ENCODE results near the gene RAPGEFL1. TPM values are rescaled to one million over a fixed set of nuclear protein-coding genes. Genes with fewer than 3 reads are reported as not detected.

RAPGEFL1 gene
- total and polyA plus RNA-seq, 2 of the 8 experiments (the other 6 are each of a cell fraction or from before 2014, with no cell fraction given) = 20.0 to 20.2 TPM

DNA sequence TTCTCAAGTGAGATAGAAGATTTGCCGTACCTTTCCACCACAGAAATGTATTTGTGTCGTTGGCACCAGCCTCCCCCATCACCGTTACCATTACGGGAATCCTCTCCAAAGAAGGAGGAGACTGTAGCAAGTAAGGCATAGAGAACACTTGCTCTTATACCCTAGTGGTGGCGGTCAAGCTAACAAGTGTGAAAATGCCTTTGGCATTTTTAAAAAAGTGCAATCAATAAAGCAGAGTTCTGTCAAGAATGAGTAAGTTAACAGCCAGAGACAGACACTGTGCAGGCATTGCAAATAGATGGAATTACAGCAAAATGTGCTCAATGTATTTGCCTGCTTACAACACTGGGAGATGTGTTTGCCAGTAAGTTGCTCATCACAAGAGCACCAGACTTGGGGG is 47.8 kb upstream of the RAPGEFL1 start:
- ChIA-PET CTCF (ENCODE audit: partially characterized antibody) (interaction anchor here (1.0 to 14.0 kb wide), 7 partner anchors 16 to 155 kb away, joined by 3 to 135 read pairs (median 4); partner anchors contain the start of gene PSMD3), POLR2A (ENCODE audit: partially characterized antibody) (interaction anchor here (1.6 to 3.8 kb wide), 4 partner anchors 9 to 15 kb away, joined by 6 to 29 read pairs (median 8); partner anchors contain the start of gene CASC3)
- H3K79me2 ChIP-seq (ENCODE audit: control insufficient read depth in 1 of 2, insufficient read depth in 2 of 2, low read length in 2 of 2) = peaks cover 12 to 35% of the 10 kb centered on the region in 2 experiments
- no peak overlapping the region for H2AFZ ChIP-seq (ENCODE audit: low read length)
- no peaks in the 10 kb centered on the region; a peak in 1 of 7 replicates for H3K4me1 ChIP-seq (replicated peaks in 1 of 4; ENCODE audit: control insufficient read depth in 3 of 4, insufficient read depth in 4 of 4, low read length in 3 of 4)
- no peak overlapping the region for H3K4me3 ChIP-seq (ENCODE audit: extremely low read depth in 1 of 4, insufficient read depth in 2 of 4, low read depth in 3 of 4, low read length in 4 of 4)
- H3K79me1 ChIP-seq (ENCODE audit: low read depth, low read length) = 0 out of 2 replicates have a peak, but pooled peaks cover 5% of the 10 kb centered on the region
- no peak overlapping the region for H4K91ac ChIP-seq (replicated peaks; ENCODE audit: insufficient read length, low read length)
- peaks cover 0 to 10% of the 10 kb centered on the region in 2 experiments for H4K20me1 ChIP-seq (replicated peaks in 1 of 2; ENCODE audit: control insufficient read depth in 1 of 2, insufficient read depth in 2 of 2, low read length in 2 of 2)
- no peak overlapping the region for H3K4me2 ChIP-seq (ENCODE audit: insufficient read depth in 1 of 2, low read depth in 2 of 2, low read length in 2 of 2)
- H4K8ac ChIP-seq (ENCODE audit: extremely low read depth, insufficient read depth, low read length) = peak overlapping the region; percentile 36; the same call in 1 of the 2 replicates
- H4K5ac ChIP-seq (ENCODE audit: insufficient read length, low read depth, low read length) = no peak overlapping the region
- no peaks in the 10 kb centered on the region for H3K27me3 ChIP-seq (replicated peaks in 1 of 4; ENCODE audit: control insufficient read depth in 3 of 4, extremely low read depth in 1 of 4, insufficient read depth in 3 of 4, low read length in 3 of 4)
- no peak overlapping the region for H2BK5ac ChIP-seq (ENCODE audit: low read depth, low read length)
- no peak overlapping the region for H2AK5ac ChIP-seq (ENCODE audit: low read depth, low read length)
- H3K56ac ChIP-seq (replicated peaks; ENCODE audit: insufficient read length, low read depth, low read length) = no peak overlapping the region
- no peaks in the 10 kb centered on the region for H3K9me3 ChIP-seq (ENCODE audit: insufficient read depth in 2 of 2, low read depth in 1 of 2, low read length in 1 of 2)
- DNase-seq (ENCODE audit: low read depth in 1 of 2, low spot score in 2 of 2) (no peak), FAIRE-seq (no peak)
- no peak overlapping the region for H3K14ac ChIP-seq (ENCODE audit: insufficient read length)
- peaks cover under 1% of the 10 kb centered on the region; the same call in 1 of the 2 replicates for H3K23me2 ChIP-seq (ENCODE audit: low read depth, low read length)
- 94% methylated on average over 5 of the region's 5 CpGs; no CpG with 5 or more reads in 1 of the 2 experiments for WGBS, 2 experiments (ENCODE audit: extremely low coverage in 1 of 2, insufficient coverage in 1 of 2, insufficient read length in 1 of 2, insufficient replicate concordance in 2 of 2, low coverage in 1 of 2, low lambda C conversion rate in 2 of 2, missing lambda C conversion rate in 1 of 2)
- no peak overlapping the region for H2BK20ac ChIP-seq (ENCODE audit: low read length)
- H3K4ac ChIP-seq (replicated peaks; ENCODE audit: insufficient read length, low read depth, low read length) = no peak overlapping the region
- no peak overlapping the region for H3K23ac ChIP-seq (ENCODE audit: insufficient read length)
- H2BK15ac ChIP-seq (ENCODE audit: low read length) = no peak overlapping the region
- no peak overlapping the region; a peak in 1 of 7 replicates for H3K9ac ChIP-seq (replicated peaks in 1 of 4; ENCODE audit: extremely low read depth in 1 of 4, low read depth in 3 of 4, low read length in 3 of 4)
- no peak overlapping the region for H3K27ac ChIP-seq (ENCODE audit: low read depth, low read length)
- no peak overlapping the region for H3K18ac ChIP-seq (ENCODE audit: extremely low read depth, low read length)
- H2BK120ac ChIP-seq (replicated peaks; ENCODE audit: low read depth, low read length) = no peak overlapping the region
- no peak overlapping the region for H2BK12ac ChIP-seq (ENCODE audit: low read depth, low read length)
- peaks cover 43 to 84% (median 67%) of the 10 kb centered on the region in 4 experiments for H3K36me3 ChIP-seq (ENCODE audit: control insufficient read depth in 2 of 4, insufficient read depth in 4 of 4, low read length in 3 of 4)
- TF ChIP-seq POLR2A (IDR thresholded peaks at IDR 0.05; ENCODE audit: control extremely low read depth in 1 of 2, low read depth in 2 of 2, low read length in 2 of 2) = no peak
- no peak for TF ChIP-seq POU5F1 (IDR thresholded peaks at IDR 0.05; ENCODE audit: low read depth, low read length)
- TF ChIP-seq, protein P1, sequence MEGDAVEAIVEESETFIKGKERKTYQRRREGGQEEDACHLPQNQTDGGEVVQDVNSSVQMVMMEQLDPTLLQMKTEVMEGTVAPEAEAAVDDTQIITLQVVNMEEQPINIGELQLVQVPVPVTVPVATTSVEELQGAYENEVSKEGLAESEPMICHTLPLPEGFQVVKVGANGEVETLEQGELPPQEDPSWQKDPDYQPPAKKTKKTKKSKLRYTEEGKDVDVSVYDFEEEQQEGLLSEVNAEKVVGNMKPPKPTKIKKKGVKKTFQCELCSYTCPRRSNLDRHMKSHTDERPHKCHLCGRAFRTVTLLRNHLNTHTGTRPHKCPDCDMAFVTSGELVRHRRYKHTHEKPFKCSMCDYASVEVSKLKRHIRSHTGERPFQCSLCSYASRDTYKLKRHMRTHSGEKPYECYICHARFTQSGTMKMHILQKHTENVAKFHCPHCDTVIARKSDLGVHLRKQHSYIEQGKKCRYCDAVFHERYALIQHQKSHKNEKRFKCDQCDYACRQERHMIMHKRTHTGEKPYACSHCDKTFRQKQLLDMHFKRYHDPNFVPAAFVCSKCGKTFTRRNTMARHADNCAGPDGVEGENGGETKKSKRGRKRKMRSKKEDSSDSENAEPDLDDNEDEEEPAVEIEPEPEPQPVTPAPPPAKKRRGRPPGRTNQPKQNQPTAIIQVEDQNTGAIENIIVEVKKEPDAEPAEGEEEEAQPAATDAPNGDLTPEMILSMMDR (IDR thresholded peaks at IDR 0.05; ENCODE audit: control extremely low read depth in 1 of 3, insufficient read depth in 1 of 3, low read depth in 1 of 3, low read length in 3 of 3) = no peak
- TF ChIP-seq CTBP2 (IDR thresholded peaks at IDR 0.05; ENCODE audit: borderline replicate concordance, insufficient read depth, insufficient read length, low read length) = no peak
- TF ChIP-seq KDM1A (IDR thresholded peaks at IDR 0.05; ENCODE audit: borderline replicate concordance, low read length) = no peak
- no peak for TF ChIP-seq RNF2 (IDR thresholded peaks at IDR 0.05; ENCODE audit: borderline replicate concordance, low read depth, low read length, missing control alignments, poor library complexity, severe bottlenecking)
- no peak for TF ChIP-seq RAD21 (IDR thresholded peaks at IDR 0.05 in 1 of 2, conservative IDR thresholded peaks at IDR 0.05 in 1 of 2; ENCODE audit: low read depth in 2 of 2, low read length in 2 of 2)
- no peak for TF ChIP-seq TCF12 (IDR thresholded peaks at IDR 0.05; ENCODE audit: low read depth, low read length)
- TF ChIP-seq TEAD4 (IDR thresholded peaks at IDR 0.05; ENCODE audit: low read depth, low read length) = no peak
- no peak for TF ChIP-seq TAF7 (optimal IDR thresholded peaks at IDR 0.05; ENCODE audit: borderline replicate concordance, low read depth, low read length)

Measured in H1 (cell line).